HEK293 (cell line): Measurements from ENCODE around the gene DDAH1.

Source experiments
- CTCF ChIA-PET: fragments of 350-600 bp; formaldehyde crosslinking; extraction: SDS; loops from one replicate; lab custom pipeline; 2021; ENCODE audit warnings: antibody characterized with exemption; lab: Yijun Ruan, JAX
- POLR2A ChIA-PET: fragments of 300-600 bp; formaldehyde crosslinking; extraction: SDS; loops from one replicate; lab custom pipeline; 2020; ENCODE audit warnings: antibody characterized with exemption, inconsistent platforms; lab: Yijun Ruan, JAX
- H3K27ac ChIP-seq: fragments of 200-500 bp; sonication (Bioruptor generic); 2 replicates; pipeline ENCODE4 v1.5.1; 2014; ENCODE audit warnings: low read depth, low read length, control low read depth, inconsistent platforms; ENCODE audit errors: extremely low read depth
- H3K36me3 ChIP-seq, 2 experiments: fragments of 200-500 bp in 1 of 2; sonication (Bioruptor generic) in 1 of 2; 1 replicate in 1 of 2; 2 replicates in 1 of 2; pipeline ENCODE4 v1.5.1; 2014 to 2017; ENCODE audit warnings: inconsistent platforms in 2 of 2, low read length in 2 of 2; ENCODE audit not compliant: control insufficient read depth in 2 of 2, insufficient read depth in 1 of 2
- H3K4me1 ChIP-seq: fragments of 200-500 bp; sonication (Bioruptor generic); 2 replicates; pipeline ENCODE4 v1.5.1; 2014; ENCODE audit warnings: mild to moderate bottlenecking, low read length, inconsistent platforms; ENCODE audit not compliant: control insufficient read depth, insufficient read depth
- H3K4me3 ChIP-seq: 2 replicates; pipeline ENCODE4 v1.5.1; 2011; ENCODE audit warnings: low read depth, mild to moderate bottlenecking, control low read depth, low read length, moderate library complexity
- H3K9me3 ChIP-seq: fragments of 200-500 bp; sonication (Bioruptor generic); 2 replicates; pipeline ENCODE4 v1.5.1; 2014; ENCODE audit warnings: low read depth, low read length, inconsistent platforms; ENCODE audit not compliant: control insufficient read depth, insufficient read depth
- ZNF132 ChIP-seq: fragments of 450-650 bp; formaldehyde crosslinking; IDR thresholded peaks from 2 replicates; pipeline ENCODE4 v1.5.1; 2017; ENCODE audit warnings: missing biosample characterization, missing genetic modification characterization, borderline replicate concordance
- ZNF155 ChIP-seq: fragments of 450-650 bp; formaldehyde crosslinking; IDR thresholded peaks from 2 replicates; pipeline ENCODE4 v1.5.1; 2016; ENCODE audit warnings: missing biosample characterization, missing genetic modification characterization
- ZNF274 ChIP-seq, 2 experiments: fragments of 200-500 bp in 1 of 2; fragments of 450-650 bp in 1 of 2; sonication (Bioruptor generic) in 1 of 2; formaldehyde crosslinking in 1 of 2; IDR thresholded peaks; 2 replicates each; pipeline versions ENCODE4 v1.5.1 to v1.6.1; 2014 to 2016; ENCODE audit warnings: borderline replicate concordance in 1 of 2, inconsistent platforms in 1 of 2, low read length in 1 of 2, missing biosample characterization in 1 of 2, missing genetic modification characterization in 1 of 2
- ZNF292 ChIP-seq: fragments of 450-650 bp; formaldehyde crosslinking; IDR thresholded peaks from 2 replicates; pipeline ENCODE4 v1.5.1; 2016; ENCODE audit warnings: low read depth, missing biosample characterization, missing genetic modification characterization, borderline replicate concordance
- ZNF324 ChIP-seq: fragments of 450-650 bp; formaldehyde crosslinking; IDR thresholded peaks from 2 replicates; pipeline ENCODE4 v1.5.1; 2016; ENCODE audit warnings: missing biosample characterization, missing genetic modification characterization
- ZNF423 ChIP-seq: fragments of 450-650 bp; formaldehyde crosslinking; IDR thresholded peaks from 2 replicates; pipeline ENCODE4 v1.5.1; 2016; ENCODE audit warnings: missing biosample characterization, missing genetic modification characterization
- ZNF501 ChIP-seq: fragments of 450-650 bp; formaldehyde crosslinking; IDR thresholded peaks from 2 replicates; pipeline ENCODE4 v1.5.1; 2016; ENCODE audit warnings: missing biosample characterization, missing genetic modification characterization
- ZNF585B ChIP-seq: fragments of 450-650 bp; formaldehyde crosslinking; IDR thresholded peaks from 2 replicates; pipeline ENCODE4 v1.5.1; 2016; ENCODE audit warnings: missing biosample characterization, missing genetic modification characterization
- ZNF610 ChIP-seq: fragments of 450-650 bp; formaldehyde crosslinking; IDR thresholded peaks from 2 replicates; pipeline ENCODE4 v1.5.1; 2016; ENCODE audit warnings: missing biosample characterization, missing genetic modification characterization, borderline replicate concordance
- ZNF623 ChIP-seq: fragments of 450-650 bp; formaldehyde crosslinking; IDR thresholded peaks from 2 replicates; pipeline ENCODE4 v1.5.1; 2016; ENCODE audit warnings: missing biosample characterization, missing genetic modification characterization
- ZNF664 ChIP-seq: fragments of 450-650 bp; formaldehyde crosslinking; IDR thresholded peaks from 2 replicates; pipeline ENCODE4 v1.5.1; 2016; ENCODE audit warnings: missing biosample characterization, missing genetic modification characterization
- ZNF677 ChIP-seq: fragments of 450-650 bp; IDR thresholded peaks from 2 replicates; pipeline ENCODE4 v1.5.0; 2018; ENCODE audit warnings: missing biosample characterization, mild to moderate bottlenecking, missing genetic modification characterization, moderate library complexity
- ZNF747 ChIP-seq: fragments of 450-650 bp; formaldehyde crosslinking; IDR thresholded peaks from 2 replicates; pipeline ENCODE4 v1.5.1; 2016; ENCODE audit warnings: missing biosample characterization, missing genetic modification characterization
- ZNF76 ChIP-seq: fragments of 450-650 bp; formaldehyde crosslinking; IDR thresholded peaks from 2 replicates; pipeline ENCODE4; 2016; ENCODE audit warnings: low read depth, missing biosample characterization, missing genetic modification characterization, borderline replicate concordance
- ZNF792 ChIP-seq: fragments of 450-650 bp; formaldehyde crosslinking; IDR thresholded peaks from 2 replicates; pipeline ENCODE4 v1.5.1; 2016; ENCODE audit warnings: missing biosample characterization, missing genetic modification characterization
- TF ChIP-seq, protein P1 (sequence below): fragments of 450-650 bp; formaldehyde crosslinking; IDR thresholded peaks from 2 replicates; pipeline ENCODE4 v1.5.1; 2016; ENCODE audit warnings: missing biosample characterization, missing genetic modification characterization
- TF ChIP-seq, protein P2 (sequence below): fragments of 450-650 bp; formaldehyde crosslinking; IDR thresholded peaks from 2 replicates; pipeline ENCODE4 v1.5.1; 2017; ENCODE audit warnings: missing biosample characterization, missing genetic modification characterization
- TF ChIP-seq, protein P3 (sequence below): fragments of 450-650 bp; formaldehyde crosslinking; optimal IDR thresholded peaks from 2 replicates; pipeline ENCODE3; 2016; ENCODE audit warnings: missing biosample characterization, mild to moderate bottlenecking, missing genetic modification characterization
- TF ChIP-seq, protein P4 (sequence below): fragments of 450-650 bp; formaldehyde crosslinking; IDR thresholded peaks from 2 replicates; pipeline ENCODE4 v1.5.1; 2016; ENCODE audit warnings: missing biosample characterization, missing genetic modification characterization

Gene DDAH1

DNA sequence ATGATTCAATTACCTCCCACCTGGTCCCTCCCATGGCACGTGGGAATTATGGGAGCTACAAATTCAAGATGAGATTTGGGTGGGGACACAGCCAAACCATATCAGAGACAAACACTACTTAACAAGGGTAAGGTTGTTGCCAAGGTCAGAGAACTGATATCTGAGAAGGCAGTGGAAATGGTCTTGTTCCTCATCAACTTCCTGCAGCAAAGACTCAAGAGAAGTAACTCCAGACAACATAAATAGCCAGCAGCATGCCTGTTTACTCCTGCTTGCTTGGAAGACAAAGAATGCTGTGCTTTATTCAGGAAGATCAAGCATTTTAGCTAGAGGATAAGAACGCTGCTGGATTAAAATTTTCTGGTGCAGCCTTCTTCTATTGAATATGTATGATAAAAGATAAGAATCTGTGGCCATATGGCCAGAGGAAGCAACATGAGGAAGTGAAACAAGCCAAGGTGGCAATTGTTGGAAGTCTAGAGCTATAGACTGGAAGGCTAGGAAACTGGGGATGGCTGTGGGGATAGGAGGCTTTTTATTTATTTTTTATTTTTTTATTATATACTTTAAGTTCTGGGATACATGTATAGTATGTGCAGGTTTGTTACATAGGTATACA, 36.4 kb downstream of the DDAH1 start:
- ChIA-PET CTCF (no interaction called here), POLR2A (no interaction called here)
- TF ChIP-seq ZNF623 (tag by site-specific recombination) = no peak
- TF ChIP-seq, protein P1, sequence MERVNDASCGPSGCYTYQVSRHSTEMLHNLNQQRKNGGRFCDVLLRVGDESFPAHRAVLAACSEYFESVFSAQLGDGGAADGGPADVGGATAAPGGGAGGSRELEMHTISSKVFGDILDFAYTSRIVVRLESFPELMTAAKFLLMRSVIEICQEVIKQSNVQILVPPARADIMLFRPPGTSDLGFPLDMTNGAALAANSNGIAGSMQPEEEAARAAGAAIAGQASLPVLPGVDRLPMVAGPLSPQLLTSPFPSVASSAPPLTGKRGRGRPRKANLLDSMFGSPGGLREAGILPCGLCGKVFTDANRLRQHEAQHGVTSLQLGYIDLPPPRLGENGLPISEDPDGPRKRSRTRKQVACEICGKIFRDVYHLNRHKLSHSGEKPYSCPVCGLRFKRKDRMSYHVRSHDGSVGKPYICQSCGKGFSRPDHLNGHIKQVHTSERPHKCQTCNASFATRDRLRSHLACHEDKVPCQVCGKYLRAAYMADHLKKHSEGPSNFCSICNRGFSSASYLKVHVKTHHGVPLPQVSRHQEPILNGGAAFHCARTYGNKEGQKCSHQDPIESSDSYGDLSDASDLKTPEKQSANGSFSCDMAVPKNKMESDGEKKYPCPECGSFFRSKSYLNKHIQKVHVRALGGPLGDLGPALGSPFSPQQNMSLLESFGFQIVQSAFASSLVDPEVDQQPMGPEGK (tag by site-specific recombination) = no peak
- no peak for TF ChIP-seq ZNF610 (tag by site-specific recombination)
- TF ChIP-seq ZNF677 (tag by site-specific recombination) = no peak
- TF ChIP-seq, protein P2, sequence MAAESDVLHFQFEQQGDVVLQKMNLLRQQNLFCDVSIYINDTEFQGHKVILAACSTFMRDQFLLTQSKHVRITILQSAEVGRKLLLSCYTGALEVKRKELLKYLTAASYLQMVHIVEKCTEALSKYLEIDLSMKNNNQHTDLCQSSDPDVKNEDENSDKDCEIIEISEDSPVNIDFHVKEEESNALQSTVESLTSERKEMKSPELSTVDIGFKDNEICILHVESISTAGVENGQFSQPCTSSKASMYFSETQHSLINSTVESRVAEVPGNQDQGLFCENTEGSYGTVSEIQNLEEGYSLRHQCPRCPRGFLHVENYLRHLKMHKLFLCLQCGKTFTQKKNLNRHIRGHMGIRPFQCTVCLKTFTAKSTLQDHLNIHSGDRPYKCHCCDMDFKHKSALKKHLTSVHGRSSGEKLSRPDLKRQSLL (tag by site-specific recombination) = no peak
- Histone ChIP-seq H3K9me3 (no peaks in the 10 kb centered on the region; the same call in 1 of the 2 replicates), H3K36me3 (no peaks in the 10 kb centered on the region), H3K4me3 (no peak overlapping the region), H3K4me1 (no peaks in the 10 kb centered on the region), H3K27ac (no peak overlapping the region)

DNA sequence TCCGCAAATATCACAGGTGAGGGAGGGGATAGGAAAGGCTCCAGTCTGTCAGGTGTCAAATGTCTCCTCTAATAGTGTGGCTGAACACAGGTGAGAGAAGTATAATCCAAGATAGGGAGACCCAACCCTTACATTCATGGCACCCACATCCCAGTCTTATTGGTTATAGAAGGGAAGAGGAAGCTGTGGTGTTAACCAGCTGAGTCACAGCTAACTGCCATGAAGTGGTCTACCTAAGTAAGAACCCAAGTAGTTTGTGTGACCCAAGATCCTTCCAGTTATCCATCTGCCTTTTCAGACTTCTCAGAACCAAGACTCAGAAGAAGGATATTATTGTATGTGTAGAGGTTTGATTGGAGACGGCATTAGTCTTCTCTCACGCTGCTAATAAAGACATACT, 37.1 kb downstream of the DDAH1 start:
- Histone ChIP-seq H3K9me3 (no peaks in the 10 kb centered on the region; the same call in 1 of the 2 replicates), H3K36me3 (no peaks in the 10 kb centered on the region), H3K4me1 (no peaks in the 10 kb centered on the region), H3K27ac (no peak overlapping the region), H3K4me3 (no peak overlapping the region)
- CTCF ChIA-PET = interaction anchor here (0.7 kb wide), 1 partner anchor 12 kb away, joined by 3 read pairs; no protein-coding TSS in a partner anchor
- TF ChIP-seq, protein P3, sequence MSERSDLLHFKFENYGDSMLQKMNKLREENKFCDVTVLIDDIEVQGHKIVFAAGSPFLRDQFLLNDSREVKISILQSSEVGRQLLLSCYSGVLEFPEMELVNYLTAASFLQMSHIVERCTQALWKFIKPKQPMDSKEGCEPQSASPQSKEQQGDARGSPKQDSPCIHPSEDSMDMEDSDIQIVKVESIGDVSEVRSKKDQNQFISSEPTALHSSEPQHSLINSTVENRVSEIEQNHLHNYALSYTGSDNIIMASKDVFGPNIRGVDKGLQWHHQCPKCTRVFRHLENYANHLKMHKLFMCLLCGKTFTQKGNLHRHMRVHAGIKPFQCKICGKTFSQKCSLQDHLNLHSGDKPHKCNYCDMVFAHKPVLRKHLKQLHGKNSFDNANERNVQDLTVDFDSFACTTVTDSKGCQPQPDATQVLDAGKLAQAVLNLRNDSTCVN (tag by site-specific recombination) = no peak
- POLR2A ChIA-PET = no interaction called here

DNA sequence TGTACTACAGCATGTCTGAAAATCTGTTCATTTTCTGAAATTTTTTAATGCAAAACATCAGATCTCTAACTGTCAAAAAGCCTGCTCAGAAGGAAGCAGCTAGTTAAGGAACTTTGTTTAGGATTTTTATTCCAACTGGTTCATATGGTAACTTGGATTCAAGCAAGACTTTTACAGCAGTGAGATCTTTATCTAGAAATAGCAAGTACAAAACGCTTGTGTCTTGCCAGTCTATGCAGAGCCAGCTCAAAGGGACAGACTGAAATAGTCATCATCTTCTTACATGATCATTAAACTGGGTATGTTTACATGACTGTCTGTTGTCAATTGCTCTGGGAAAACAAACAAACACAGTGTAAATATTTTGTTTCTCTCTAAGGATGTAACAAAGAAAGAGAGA, 37.6 kb downstream of the DDAH1 start:
- Histone ChIP-seq H3K9me3 (no peaks in the 10 kb centered on the region; the same call in 1 of the 2 replicates), H3K4me3 (no peak overlapping the region), H3K27ac (no peak overlapping the region), H3K4me1 (no peaks in the 10 kb centered on the region), H3K36me3 (no peaks in the 10 kb centered on the region)
- POLR2A ChIA-PET = interaction anchor here (0.6 kb wide), 1 partner anchor 222 kb away, joined by 4 read pairs; no protein-coding TSS in a partner anchor
- no peak for TF ChIP-seq ZNF155 (tag by site-specific recombination)
- no peak for TF ChIP-seq ZNF76 (tag by site-specific recombination)
- TF ChIP-seq ZNF292 (tag by site-specific recombination) = no peak
- no peak for TF ChIP-seq ZNF132 (tag by site-specific recombination)
- CTCF ChIA-PET = interaction anchor here (0.7 kb wide), 1 partner anchor 11 kb away, joined by 3 read pairs; no protein-coding TSS in a partner anchor

DNA sequence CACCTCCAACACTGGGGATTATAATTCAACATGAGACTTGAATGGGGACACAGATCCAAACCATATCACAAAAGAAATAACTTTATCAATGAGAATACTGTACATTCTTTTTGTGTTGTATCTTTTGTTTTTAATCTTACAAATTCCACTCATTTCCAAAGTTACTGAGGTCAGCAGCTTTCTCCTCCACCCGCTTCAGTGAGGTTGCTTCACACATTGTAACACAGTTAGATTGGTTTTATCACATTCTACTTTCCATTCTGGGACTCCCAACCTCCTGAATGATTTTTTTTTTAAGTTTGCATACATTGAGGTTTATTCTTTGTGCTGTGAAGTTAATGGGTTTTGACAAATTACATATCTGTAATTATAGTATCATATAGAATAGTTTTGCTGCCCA, 43.8 kb downstream of the DDAH1 start:
- ChIA-PET POLR2A (no interaction called here), CTCF (no interaction called here)
- Histone ChIP-seq H3K9me3 (no peaks in the 10 kb centered on the region; the same call in 1 of the 2 replicates), H3K4me3 (no peak overlapping the region), H3K36me3 (no peaks in the 10 kb centered on the region), H3K27ac (no peak overlapping the region), H3K4me1 (no peaks in the 10 kb centered on the region)
- TF ChIP-seq ZNF132 (tag by site-specific recombination) (no peak), ZNF664 (tag by site-specific recombination) (no peak), ZNF274 (IDR thresholded peaks at IDR 0.05; ENCODE audit: low read length) (no peak), ZNF274 (tag by site-specific recombination; IDR thresholded peaks at IDR 0.05; ENCODE audit: borderline replicate concordance) (no peak), ZNF677 (tag by site-specific recombination) (no peak), ZNF501 (tag by site-specific recombination) (no peak), ZNF324 (tag by site-specific recombination) (no peak), ZNF747 (tag by site-specific recombination) (no peak), ZNF423 (tag by site-specific recombination) (no peak), ZNF585B (tag by site-specific recombination) (no peak), ZNF792 (tag by site-specific recombination) (no peak)
- TF ChIP-seq, protein P4, sequence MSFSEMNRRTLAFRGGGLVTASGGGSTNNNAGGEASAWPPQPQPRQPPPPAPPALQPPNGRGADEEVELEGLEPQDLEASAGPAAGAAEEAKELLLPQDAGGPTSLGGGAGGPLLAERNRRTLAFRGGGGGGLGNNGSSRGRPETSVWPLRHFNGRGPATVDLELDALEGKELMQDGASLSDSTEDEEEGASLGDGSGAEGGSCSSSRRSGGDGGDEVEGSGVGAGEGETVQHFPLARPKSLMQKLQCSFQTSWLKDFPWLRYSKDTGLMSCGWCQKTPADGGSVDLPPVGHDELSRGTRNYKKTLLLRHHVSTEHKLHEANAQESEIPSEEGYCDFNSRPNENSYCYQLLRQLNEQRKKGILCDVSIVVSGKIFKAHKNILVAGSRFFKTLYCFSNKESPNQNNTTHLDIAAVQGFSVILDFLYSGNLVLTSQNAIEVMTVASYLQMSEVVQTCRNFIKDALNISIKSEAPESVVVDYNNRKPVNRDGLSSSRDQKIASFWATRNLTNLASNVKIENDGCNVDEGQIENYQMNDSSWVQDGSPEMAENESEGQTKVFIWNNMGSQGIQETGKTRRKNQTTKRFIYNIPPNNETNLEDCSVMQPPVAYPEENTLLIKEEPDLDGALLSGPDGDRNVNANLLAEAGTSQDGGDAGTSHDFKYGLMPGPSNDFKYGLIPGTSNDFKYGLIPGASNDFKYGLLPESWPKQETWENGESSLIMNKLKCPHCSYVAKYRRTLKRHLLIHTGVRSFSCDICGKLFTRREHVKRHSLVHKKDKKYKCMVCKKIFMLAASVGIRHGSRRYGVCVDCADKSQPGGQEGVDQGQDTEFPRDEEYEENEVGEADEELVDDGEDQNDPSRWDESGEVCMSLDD (tag by site-specific recombination) = no peak
